Measurements from ENCODE around the gene LSM12.

LSM12 gene

GRCh38 chr17:44066204-44066930, at the start of gene LSM12:
Gene LSM12, minus strand, starts transcription at chr17:44066671. Its CDS starts 84 bp downstream, at chr17:44066587.
- peak within 1 kb of the TSS; percentile 88 to 93 for H3K27ac ChIP-seq
- intact Hi-C loops (cut with DNase I; ENCODE audit: low total_unique reads): loop anchor here (5.0 kb wide), 1 partner anchor 54 kb away; the partner anchor contains the start of gene TMEM101
- H3K4me1 ChIP-seq: peaks cover 0 to 42% (median 18%) of the 10 kb centered on the region in 4 donors
- H3K4me3 ChIP-seq: peak within 1 kb of the TSS; percentile 63 to 72
- H3K36me3 ChIP-seq: peaks cover 11 to 19% (median 13%) of the 10 kb centered on the region in 3 donors
- H3K9me3 ChIP-seq: no peaks in the 10 kb centered on the region
- H3K27me3 ChIP-seq: no peaks in the 10 kb centered on the region
- no peak for TF ChIP-seq CTCF (IDR thresholded peaks at IDR 0.05)
- DNase-seq: peak; percentile 84 to 93

DNA sequence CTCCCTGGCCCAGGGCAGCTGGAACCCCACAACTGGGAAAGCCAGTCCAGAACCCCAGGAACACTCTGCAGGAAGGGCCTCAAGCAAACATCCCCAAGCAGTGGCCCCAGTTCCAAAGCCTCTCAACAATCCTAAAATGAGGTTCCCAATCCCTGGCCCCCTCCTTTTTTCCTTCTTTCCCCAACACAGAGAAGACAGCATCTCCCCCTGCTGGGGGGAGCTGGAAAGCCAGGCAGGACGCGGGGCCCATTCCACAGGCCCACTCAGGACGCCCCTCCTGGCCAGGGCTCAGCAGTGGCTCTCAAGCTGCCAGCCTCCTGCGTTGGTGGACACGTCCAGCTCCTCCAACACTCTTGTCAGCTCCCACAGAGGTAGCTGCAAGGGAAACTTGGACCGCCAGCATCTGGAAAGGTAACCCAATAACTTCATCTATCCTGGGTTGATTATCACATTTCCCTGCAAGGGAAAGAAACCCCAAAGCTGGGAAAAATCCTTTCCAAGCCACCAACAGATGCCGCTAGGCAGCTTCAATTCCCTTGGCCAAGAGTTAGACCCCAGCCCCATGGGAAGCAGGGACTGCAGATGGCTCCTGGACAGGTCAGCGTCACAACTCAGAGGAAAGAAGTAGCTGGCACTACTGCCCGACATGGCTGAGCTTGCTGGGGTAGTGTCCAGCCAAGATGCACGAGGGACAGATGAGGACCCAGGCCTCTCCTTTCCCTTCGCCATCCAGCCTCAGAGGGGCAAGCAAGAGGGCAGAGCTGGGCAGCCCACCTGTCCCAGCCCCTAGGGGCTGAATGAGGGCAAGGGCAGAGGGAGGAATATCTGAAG, 49.3 kb upstream of the LSM12 start:
- intact Hi-C loops (cut with DNase I; ENCODE audit: low total_unique reads): no loop called here
- H3K4me1 ChIP-seq: peaks cover under 1 to 96% (median 67%) of the 10 kb centered on the region in 4 donors
- H3K4me3 ChIP-seq: no peak overlapping the region
- H3K36me3 ChIP-seq: peaks cover 21 to 43% (median 36%) of the 10 kb centered on the region in 3 donors
- H3K9me3 ChIP-seq: no peaks in the 10 kb centered on the region
- peak overlapping the region; percentile 1 to 91 for H3K27ac ChIP-seq
- peak; percentile 57 to 75 for TF ChIP-seq CTCF (IDR thresholded peaks at IDR 0.05)
- H3K27me3 ChIP-seq: no peaks in the 10 kb centered on the region
- no peak for DNase-seq

GRCh38 chr17:44113868-44114840, 47.7 kb upstream of the LSM12 start:
- peaks cover 21 to 43% (median 36%) of the 10 kb centered on the region in 3 donors for H3K36me3 ChIP-seq
- no peaks in the 10 kb centered on the region for H3K9me3 ChIP-seq
- TF ChIP-seq CTCF (IDR thresholded peaks at IDR 0.05): no peak
- H3K27me3 ChIP-seq: no peaks in the 10 kb centered on the region
- H3K27ac ChIP-seq: peak overlapping the region; percentile 25 to 91
- intact Hi-C loops (cut with DNase I; ENCODE audit: low total_unique reads): no loop called here
- DNase-seq: no peak
- H3K4me1 ChIP-seq: peaks cover 16 to 96% (median 68%) of the 10 kb centered on the region in 4 donors
- H3K4me3 ChIP-seq: no peak overlapping the region

DNA sequence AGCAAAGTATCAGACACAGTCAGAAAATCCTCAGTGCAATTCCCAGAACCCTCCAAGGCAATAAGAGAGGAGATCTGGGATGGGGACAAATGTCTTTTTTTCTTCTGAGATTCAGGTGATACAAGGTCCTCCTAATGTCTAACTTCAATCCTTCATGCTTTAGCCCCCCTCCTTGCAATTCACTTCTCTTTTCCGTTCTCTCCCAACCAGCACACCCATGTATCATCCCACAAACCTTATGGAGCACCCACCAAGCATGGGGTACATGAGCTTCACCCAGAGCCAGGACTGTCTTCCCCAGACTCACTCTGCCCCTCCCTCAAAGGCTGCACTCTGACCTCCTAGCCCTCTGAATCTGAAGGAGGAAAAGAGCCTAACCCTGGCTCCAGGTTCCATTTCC, 46.9 kb upstream of the LSM12 start:
- H3K4me1 ChIP-seq: peaks cover 17 to 94% (median 66%) of the 10 kb centered on the region in 4 donors
- peaks cover 21 to 43% (median 36%) of the 10 kb centered on the region in 3 donors for H3K36me3 ChIP-seq
- intact Hi-C loops (cut with DNase I; ENCODE audit: low total_unique reads): no loop called here
- no peaks in the 10 kb centered on the region for H3K27me3 ChIP-seq
- H3K27ac ChIP-seq: peak overlapping the region; percentile 84 to 91
- H3K9me3 ChIP-seq: no peaks in the 10 kb centered on the region
- no peak for TF ChIP-seq CTCF (IDR thresholded peaks at IDR 0.05)
- DNase-seq: no peak
- H3K4me3 ChIP-seq: no peak overlapping the region

Measured in tibial artery (tissue), 4 donors.